Upper lobe of left lung (tissue), 4 donors: ENCODE measurements around the gene TET3.

ENCODE experiments used
- CTCF ChIP-seq, 6 experiments: fragments of 450-650 bp in 4 of 6; fragments of 200-600 bp in 2 of 6; sonication (generic) in 2 of 6; IDR thresholded peaks; one replicate each; pipeline ENCODE4 v1.5.1; 2016 to 2019; ENCODE audit warnings: antibody characterized with exemption in 6 of 6
- EP300 ChIP-seq, 4 donors: sonication (generic); formaldehyde crosslinking; IDR thresholded peaks; one replicate each; pipeline ENCODE4 v1.5.1; 2017; ENCODE audit warnings: antibody characterized with exemption in 4 of 4, control low read depth in 2 of 4
- POLR2A ChIP-seq, 4 donors: fragments of 450-650 bp; IDR thresholded peaks; one replicate each; pipeline ENCODE4 v1.5.1; 2016 to 2017; ENCODE audit warnings: antibody characterized with exemption in 4 of 4, mild to moderate bottlenecking in 2 of 4
- POLR2AphosphoS5 ChIP-seq, 2 donors: sonication (generic); formaldehyde crosslinking; IDR thresholded peaks; one replicate each; pipeline ENCODE4 v1.5.1; 2017; ENCODE audit warnings: antibody characterized with exemption in 2 of 2

- TF ChIP-seq CTCF (IDR thresholded peaks at IDR 0.05) (no peak), POLR2AphosphoS5 (IDR thresholded peaks at IDR 0.05) (no peak), POLR2A (IDR thresholded peaks at IDR 0.05) (no peak), EP300 (IDR thresholded peaks at IDR 0.05) (no peak)
These were observed 3.4 kb upstream of the TET3 start for GRCh38 chr2:73981081-73982001.
